SK-N-SH (cell line): ENCODE measurements around the gene FGD2. TPM values are rescaled to one million over a fixed set of nuclear protein-coding genes. Genes with fewer than 3 reads are reported as not detected.
"Not testable (repeated sequence)": the region's sequence is repeated elsewhere in the genome, so short reads cannot be mapped to it uniquely, and the experiment has no call there.

Experiments
- CTCF ChIA-PET: fragments of 300-600, 350-600 bp; formaldehyde crosslinking; extraction: SDS; loops from one replicate; lab custom pipeline; 2021; lab: Yijun Ruan, JAX
- POLR2A ChIA-PET: fragments of 350-600 bp; sonication (Branson Sonifier 250); formaldehyde crosslinking; extraction: SDS; loops from one replicate; lab custom pipeline; 2020; ENCODE audit warnings: antibody characterized with exemption, inconsistent platforms; lab: Yijun Ruan, JAX
- DNase-seq: peaks from one replicate; pipeline ENCODE4 v3.0.0; 2012
- H2AFZ ChIP-seq: fragments of 200-600 bp; sonication (generic); 2 replicates; pipeline ENCODE4 v1.8.1; 2016; ENCODE audit warnings: antibody characterized with exemption, mild to moderate bottlenecking, low read depth
- H3F3A ChIP-seq: fragments of 200-600 bp; sonication (generic); replicated peaks from 2 replicates; pipeline ENCODE3; 2016; ENCODE audit warnings: antibody characterized with exemption, mild to moderate bottlenecking; ENCODE audit not compliant: insufficient read depth
- H3K27ac ChIP-seq, 2 experiments: fragments of 200-500 bp in 1 of 2; fragments of 200-600 bp in 1 of 2; sonication (Bioruptor generic) in 1 of 2; sonication (generic), shearing (Covaris generic) in 1 of 2; 2 replicates each; pipeline versions ENCODE4 v1.5.1 to v1.6.1; 2014 to 2016; ENCODE audit warnings: low read depth in 2 of 2, inconsistent platforms in 1 of 2, low read length in 1 of 2, mild to moderate bottlenecking in 1 of 2, mixed read lengths in 1 of 2
- H3K27me3 ChIP-seq: fragments of 200-600 bp; sonication (generic), shearing (Covaris generic); 2 replicates; pipeline ENCODE4 v1.6.1; 2016; ENCODE audit warnings: mixed run types; ENCODE audit not compliant: insufficient read depth
- H3K36me3 ChIP-seq, 2 experiments: fragments of 200-500 bp in 1 of 2; fragments of 200-600 bp in 1 of 2; sonication (Bioruptor generic) in 1 of 2; sonication (generic) in 1 of 2; replicated peaks in 1 of 2; 2 replicates each; pipeline versions ENCODE3 to v1.5.1; 2014 to 2016; ENCODE audit warnings: low read length in 1 of 2, mild to moderate bottlenecking in 1 of 2; ENCODE audit not compliant: insufficient read depth in 2 of 2, control insufficient read depth in 1 of 2
- H3K4me1 ChIP-seq, 2 experiments: fragments of 200-500 bp in 1 of 2; fragments of 200-600 bp in 1 of 2; sonication (Bioruptor generic) in 1 of 2; sonication (generic), shearing (Covaris generic) in 1 of 2; 2 replicates each; pipeline versions ENCODE4 v1.5.1 to v1.6.1; 2014 to 2016; ENCODE audit warnings: low read depth in 1 of 2, low read length in 1 of 2, mixed run types in 1 of 2; ENCODE audit not compliant: insufficient read depth in 2 of 2, control insufficient read depth in 1 of 2
- H3K4me2 ChIP-seq: fragments of 200-600 bp; sonication (generic), shearing (Covaris generic); 2 replicates; pipeline ENCODE4 v1.6.1; 2017; ENCODE audit warnings: mixed run types
- H3K4me3 ChIP-seq, 2 experiments: fragments of 200-500 bp in 1 of 2; fragments of 200-600 bp in 1 of 2; sonication (Bioruptor generic) in 1 of 2; sonication (generic), shearing (Covaris generic) in 1 of 2; 2 replicates each; pipeline versions ENCODE4 v1.5.1 to v1.8.1; 2014 to 2016; ENCODE audit warnings: low read depth in 2 of 2, inconsistent platforms in 1 of 2, low read length in 1 of 2, mild to moderate bottlenecking in 1 of 2, mixed read lengths in 1 of 2, moderate library complexity in 1 of 2
- H3K79me2 ChIP-seq: fragments of 200-600 bp; sonication (generic); 2 replicates; pipeline ENCODE4 v1.8.1; 2017; ENCODE audit warnings: mild to moderate bottlenecking; ENCODE audit not compliant: insufficient read depth
- H3K9ac ChIP-seq: fragments of 200-600 bp; sonication (generic); 2 replicates; pipeline ENCODE4 v1.6.1; 2017; ENCODE audit warnings: mixed run types
- H3K9me2 ChIP-seq: fragments of 200-600 bp; sonication (generic); 2 replicates; pipeline ENCODE4 v1.6.1; 2017; ENCODE audit warnings: mixed run types
- H3K9me3 ChIP-seq: fragments of 200-600 bp; sonication (generic); 2 replicates; pipeline ENCODE4 v1.6.1; 2017; ENCODE audit warnings: mixed run types, mild to moderate bottlenecking, moderate library complexity
- H4K20me1 ChIP-seq: fragments of 200-600 bp; sonication (generic); 2 replicates; pipeline ENCODE4 v1.6.1; 2017; ENCODE audit warnings: mild to moderate bottlenecking, mixed run types; ENCODE audit not compliant: insufficient read depth
- IRF3 ChIP-seq: fragments of 150-350 bp; IDR thresholded peaks from 2 replicates; pipeline ENCODE4 v1.6.1; 2016; ENCODE audit warnings: mild to moderate bottlenecking, low read depth, low read length
- PBX3 ChIP-seq: IDR thresholded peaks from 2 replicates; pipeline ENCODE4; 2012
- TCF12 ChIP-seq: IDR thresholded peaks from 2 replicates; pipeline ENCODE4 v1.4.0; 2012
- YY1 ChIP-seq: IDR thresholded peaks from 2 replicates; pipeline ENCODE4 v1.4.0; 2012; ENCODE audit warnings: low read depth, mild to moderate bottlenecking
- WGBS: methylation state at CpG from one replicate; pipeline ENCODE4 v1.1.6; 2017; ENCODE audit warnings: low lambda C conversion rate; 5-methylcytosine and 5-hydroxymethylcytosine counted together
- polyA plus RNA-seq, 3 experiments: library from polyadenylated mRNA; depleted of rRNA; stranded (reverse); fragments of >200 nt; gene quantifications; 2 replicates each; pipeline ENCODE4 v1.2.3, GENCODE V29; 2012

FGD2 gene
- polyA plus RNA-seq, 1 of the 3 experiments (the other 2 are of a cell fraction): not detected

- peak overlapping the region; percentile 93 to 95 for H3K4me3 ChIP-seq
- no peaks in the 10 kb centered on the region for H3K9me2 ChIP-seq
- WGBS: 6% methylated on average over 8 of the region's 8 CpGs
- no peaks in the 10 kb centered on the region; the same call in 1 of the 2 replicates for H3K27me3 ChIP-seq
- peaks cover 30% of the 10 kb centered on the region for H4K20me1 ChIP-seq
- TF ChIP-seq YY1 (0 out of 2 replicates have a peak, but pooled peaks have one; percentile 10), PBX3 (no peak), TCF12 (0 out of 2 replicates have a peak, but pooled peaks have one; percentile 5)
- H3K4me1 ChIP-seq: peaks cover 0 to 21% of the 10 kb centered on the region in 2 experiments; a peak in 2 of 4 replicates
- H3K9ac ChIP-seq: peak overlapping the region; percentile 100
- H3K4me2 ChIP-seq: peak overlapping the region; percentile 82
- no peak for DNase-seq
- POLR2A ChIA-PET: interaction anchor here (0.5 to 2.2 kb wide), 9 partner anchors 11 to 1509 kb away, joined by 3 to 16 read pairs (median 3); partner anchors contain the start of genes C6orf89 and PIM1
- CTCF ChIA-PET: interaction anchor here (1.0 to 7.8 kb wide), 4 partner anchors 32 to 220 kb away, joined by 3 to 54 read pairs (median 5); no protein-coding TSS in a partner anchor
- H3K27ac ChIP-seq: peak overlapping the region; percentile 64 to 93
- H3K79me2 ChIP-seq: peaks cover 43% of the 10 kb centered on the region
- H3K9me3 ChIP-seq: no peaks in the 10 kb centered on the region
- no peaks in the 10 kb centered on the region for H3K36me3 ChIP-seq
- no peaks in the 10 kb centered on the region for H3F3A ChIP-seq
- peak overlapping the region; percentile 94 for H2AFZ ChIP-seq
Measured at GRCh38 chr6:36986704-36987047, 18.8 kb upstream of the FGD2 start.

- no peak for DNase-seq
- 61% methylated on average over 6 of the region's 6 CpGs for WGBS
- ChIA-PET CTCF (interaction anchor here (0.6 to 7.8 kb wide), 2 partner anchors 29 to 33 kb away, joined by 3 to 54 read pairs; no protein-coding TSS in a partner anchor), POLR2A (no interaction called here)
- Histone ChIP-seq H3K36me3 (no peaks in the 10 kb centered on the region), H3K9me3 (no peaks in the 10 kb centered on the region), H3K9me2 (no peaks in the 10 kb centered on the region), H3K4me1 (peaks cover 0 to 13% of the 10 kb centered on the region in 2 experiments; a peak in 2 of 4 replicates), H3F3A (no peaks in the 10 kb centered on the region), H2AFZ (no peak overlapping the region), H3K79me2 (peaks cover 17% of the 10 kb centered on the region), H3K9ac (no peak overlapping the region), H3K4me2 (no peak overlapping the region), H3K27me3 (no peaks in the 10 kb centered on the region; the same call in 1 of the 2 replicates), H3K4me3 (no peak overlapping the region), H3K27ac (no peak overlapping the region), H4K20me1 (peaks cover 5% of the 10 kb centered on the region)
- TF ChIP-seq YY1 (no peak), IRF3 (no peak)
Measured at GRCh38 chr6:36989264-36989663, 16.2 kb upstream of the FGD2 start.

- H3K4me3 ChIP-seq, H3K27ac ChIP-seq, H4K20me1 ChIP-seq, H3K36me3 ChIP-seq, H3K9me2 ChIP-seq, H2AFZ ChIP-seq, H3K27me3 ChIP-seq, H3F3A ChIP-seq, H3K4me1 ChIP-seq, H3K4me2 ChIP-seq, H3K9me3 ChIP-seq, POLR2A ChIA-PET, DNase-seq, H3K79me2 ChIP-seq, H3K9ac ChIP-seq: not testable (repeated sequence)
- 83% methylated on average over 2 of the region's 2 CpGs for WGBS
- CTCF ChIA-PET: interaction anchor here (7.8 kb wide), 1 partner anchor 28 kb away, joined by 54 read pairs; no protein-coding TSS in a partner anchor
Measured at GRCh38 chr6:36990401-36990800, 15.1 kb upstream of the FGD2 start.
